SJCRH30 (cell line): ENCODE data around the gene SLC37A2. TPM values are rescaled to one million over a fixed set of nuclear protein-coding genes. Genes with fewer than 3 reads are reported as not detected.

Source experiments
- DNase-seq, 2 experiments: peaks; one replicate each; pipeline ENCODE4 v3.0.0-alpha.2; 2015 to 2020
- H3K27ac ChIP-seq: fragments of 250-450 bp; sonication (Bioruptor Pico); 2 replicates; pipeline ENCODE4 v1.5.1; 2020; ENCODE audit warnings: mild to moderate bottlenecking, moderate library complexity
- H3K27me3 ChIP-seq: fragments of 250-450 bp; sonication (Bioruptor Pico); 2 replicates; pipeline ENCODE4 v1.5.1; 2020; ENCODE audit warnings: mild to moderate bottlenecking, moderate library complexity
- H3K36me3 ChIP-seq: fragments of 250-450 bp; sonication (Bioruptor Pico); 2 replicates; pipeline ENCODE4 v1.5.1; 2020; ENCODE audit warnings: mild to moderate bottlenecking, moderate library complexity
- H3K4me1 ChIP-seq: fragments of 250-450 bp; sonication (Bioruptor Pico); 2 replicates; pipeline ENCODE4 v1.5.1; 2020; ENCODE audit warnings: mild to moderate bottlenecking, moderate library complexity
- H3K4me3 ChIP-seq: fragments of 250-450 bp; sonication (Bioruptor Pico); 2 replicates; pipeline ENCODE4 v1.5.1; 2020; ENCODE audit warnings: mild to moderate bottlenecking, moderate library complexity
- H3K9me3 ChIP-seq: fragments of 250-450 bp; sonication (Bioruptor Pico); replicated peaks from 2 replicates; pipeline ENCODE4 v1.5.1; 2020; ENCODE audit warnings: mild to moderate bottlenecking, moderate library complexity
- total RNA-seq: library from RNA; depleted of rRNA; stranded (reverse); fragments of >200 nt; shearing (Covaris generic); gene quantifications from 2 replicates; pipeline ENCODE4 v1.2.3, GENCODE V29; 2014

The SLC37A2 gene
- total RNA-seq, 1 experiment from 2014 or later: 4.0 TPM

DNA sequence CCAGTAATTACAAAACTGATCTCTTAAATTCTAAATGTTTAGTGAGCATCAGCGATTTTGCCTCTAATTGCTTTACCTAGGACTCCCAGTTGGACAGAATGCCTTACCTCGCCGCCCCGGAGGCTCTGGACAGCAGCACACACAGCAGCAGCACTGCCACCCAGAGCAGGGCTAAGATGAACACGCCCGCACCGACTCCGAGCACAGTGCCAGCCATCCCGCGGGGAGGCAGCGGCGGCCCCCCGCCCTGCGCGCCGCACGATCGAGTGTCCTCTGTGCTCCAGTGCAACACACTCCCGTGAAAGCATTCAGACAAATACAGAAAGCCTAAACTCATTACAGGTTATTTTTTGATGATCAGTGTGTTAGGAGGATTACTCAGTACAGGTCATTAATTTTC lies 38.9 kb downstream of the SLC37A2 start:
- H3K27me3 ChIP-seq: no peaks in the 10 kb centered on the region
- no peaks in the 10 kb centered on the region for H3K9me3 ChIP-seq
- H3K36me3 ChIP-seq: no peaks in the 10 kb centered on the region; the same call in 1 of the 2 replicates
- H3K27ac ChIP-seq: no peak overlapping the region
- H3K4me1 ChIP-seq: no peaks in the 10 kb centered on the region
- no peak for DNase-seq
- no peak overlapping the region for H3K4me3 ChIP-seq

DNA sequence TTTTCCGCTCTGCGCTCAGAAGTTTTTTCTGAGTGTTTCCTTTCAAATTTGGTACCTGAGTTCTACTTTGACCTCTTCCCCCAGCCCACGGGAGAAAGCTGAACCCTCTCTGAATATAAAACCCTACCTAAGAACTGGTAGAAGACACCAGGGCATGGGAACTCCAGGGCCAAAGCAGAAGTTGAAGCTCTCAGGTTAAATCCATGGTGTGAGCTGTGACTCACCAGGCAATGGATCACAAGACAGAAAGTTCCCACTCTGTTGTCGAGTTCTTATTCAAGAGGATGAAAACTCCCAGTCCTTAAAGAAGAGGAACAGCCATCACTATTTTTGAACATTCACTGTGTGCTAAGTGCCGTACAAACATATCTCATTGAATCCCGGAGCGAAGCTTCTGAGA lies 39.4 kb downstream of the SLC37A2 start:
- Histone ChIP-seq H3K27ac (no peak overlapping the region), H3K27me3 (no peaks in the 10 kb centered on the region), H3K4me1 (no peaks in the 10 kb centered on the region), H3K9me3 (no peaks in the 10 kb centered on the region), H3K36me3 (no peaks in the 10 kb centered on the region; the same call in 1 of the 2 replicates), H3K4me3 (no peak overlapping the region)
- no peak for DNase-seq

DNA sequence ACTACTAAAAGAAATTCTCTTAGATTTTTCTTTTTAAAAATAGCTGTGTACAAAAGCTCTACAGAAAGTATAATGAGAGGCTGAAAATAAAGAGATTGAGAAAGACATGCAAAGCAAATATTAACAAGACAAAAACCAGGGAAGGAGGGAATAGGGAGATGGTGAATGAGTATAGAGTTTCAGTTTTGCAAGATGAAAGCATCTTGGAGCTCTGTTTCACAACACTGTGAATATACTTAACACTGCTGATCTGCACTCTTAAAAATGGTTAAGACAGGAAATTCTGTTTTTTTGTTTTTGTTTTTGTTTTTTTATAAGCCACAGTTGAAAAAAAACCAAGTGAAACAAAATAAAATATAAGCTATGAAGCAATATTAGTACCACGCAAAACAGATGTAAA lies 42.8 kb downstream of the SLC37A2 start:
- no peaks in the 10 kb centered on the region for H3K4me1 ChIP-seq
- no peak overlapping the region for H3K27ac ChIP-seq
- H3K4me3 ChIP-seq: no peak overlapping the region
- no peaks in the 10 kb centered on the region for H3K27me3 ChIP-seq
- DNase-seq: no peak
- H3K9me3 ChIP-seq: no peaks in the 10 kb centered on the region
- H3K36me3 ChIP-seq: no peaks in the 10 kb centered on the region; the same call in 1 of the 2 replicates

DNA sequence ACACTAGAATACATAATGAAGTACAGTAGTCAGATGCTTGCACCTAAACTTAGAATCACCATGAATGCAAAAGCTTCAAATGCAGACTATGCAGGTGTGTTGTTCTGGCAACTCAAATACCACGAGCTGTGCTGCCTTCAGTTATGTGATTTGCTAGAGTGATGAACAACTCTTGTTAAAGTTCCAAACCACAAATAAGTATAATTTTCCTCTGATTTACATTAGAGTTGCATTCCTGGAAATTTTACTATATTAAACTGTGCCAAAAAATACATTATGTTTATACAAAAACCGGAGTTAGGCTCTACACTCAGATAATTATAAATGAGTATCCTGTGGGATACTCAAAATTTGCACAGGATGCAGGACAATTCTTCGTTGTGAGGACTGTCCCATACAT lies 45.4 kb downstream of the SLC37A2 start:
- H3K9me3 ChIP-seq: no peaks in the 10 kb centered on the region

DNA sequence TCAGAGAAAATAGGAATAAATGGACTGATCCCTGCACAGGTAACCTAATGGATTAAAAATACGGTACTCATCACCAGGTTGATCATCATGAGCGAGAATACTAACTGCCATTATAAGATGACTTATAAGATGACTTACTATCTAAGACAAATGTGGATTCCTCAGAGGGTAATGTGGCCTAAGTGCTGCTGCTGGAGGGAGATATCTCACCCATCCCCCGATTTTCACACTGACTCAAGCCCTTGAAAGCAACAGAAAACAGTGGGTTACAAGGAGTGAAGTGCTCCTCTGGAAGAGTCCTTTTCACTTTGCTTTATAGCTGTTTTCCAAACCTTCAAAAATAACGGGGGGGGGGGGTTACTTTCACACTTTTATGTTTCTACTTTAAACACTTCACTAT lies 47.4 kb downstream of the SLC37A2 start:
- Histone ChIP-seq H3K9me3 (no peaks in the 10 kb centered on the region), H3K4me3 (peak overlapping the region; percentile 91), H3K4me1 (no peaks in the 10 kb centered on the region), H3K27ac (peak overlapping the region; percentile 71; the same call in 1 of the 2 replicates), H3K36me3 (no peaks in the 10 kb centered on the region; the same call in 1 of the 2 replicates), H3K27me3 (no peaks in the 10 kb centered on the region)
- DNase-seq: no peak

More for the DNA sequence above, 45.4 kb downstream of the SLC37A2 start:
- DNase-seq: no peak
- Histone ChIP-seq H3K36me3 (no peaks in the 10 kb centered on the region; the same call in 1 of the 2 replicates), H3K4me3 (no peak overlapping the region), H3K27ac (no peak overlapping the region), H3K27me3 (no peaks in the 10 kb centered on the region), H3K4me1 (no peaks in the 10 kb centered on the region)

DNA sequence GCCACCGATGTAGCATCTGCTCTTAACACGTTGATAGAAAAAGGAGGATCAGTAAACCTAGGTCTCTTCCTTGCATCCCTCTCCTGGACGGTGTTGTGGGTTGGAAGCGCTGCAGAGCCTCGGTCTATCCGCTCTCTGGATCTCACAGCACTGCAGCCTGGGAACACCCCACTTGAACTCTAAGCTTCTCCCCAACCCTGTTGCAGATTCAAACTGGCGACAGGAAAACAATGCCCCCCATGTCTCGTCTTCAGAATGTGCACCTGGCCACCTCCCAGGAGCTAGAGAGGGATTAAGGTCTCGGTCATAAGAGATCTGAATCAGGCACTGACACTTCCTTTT lies 47.9 kb downstream of the SLC37A2 start:
- no peaks in the 10 kb centered on the region for H3K4me1 ChIP-seq
- H3K4me3 ChIP-seq: peak overlapping the region; percentile 91
- no peaks in the 10 kb centered on the region for H3K27me3 ChIP-seq
- DNase-seq: peak; percentile 19 to 44
- no peaks in the 10 kb centered on the region; the same call in 1 of the 2 replicates for H3K36me3 ChIP-seq
- H3K9me3 ChIP-seq: no peaks in the 10 kb centered on the region
- H3K27ac ChIP-seq: peak overlapping the region; percentile 71

DNA sequence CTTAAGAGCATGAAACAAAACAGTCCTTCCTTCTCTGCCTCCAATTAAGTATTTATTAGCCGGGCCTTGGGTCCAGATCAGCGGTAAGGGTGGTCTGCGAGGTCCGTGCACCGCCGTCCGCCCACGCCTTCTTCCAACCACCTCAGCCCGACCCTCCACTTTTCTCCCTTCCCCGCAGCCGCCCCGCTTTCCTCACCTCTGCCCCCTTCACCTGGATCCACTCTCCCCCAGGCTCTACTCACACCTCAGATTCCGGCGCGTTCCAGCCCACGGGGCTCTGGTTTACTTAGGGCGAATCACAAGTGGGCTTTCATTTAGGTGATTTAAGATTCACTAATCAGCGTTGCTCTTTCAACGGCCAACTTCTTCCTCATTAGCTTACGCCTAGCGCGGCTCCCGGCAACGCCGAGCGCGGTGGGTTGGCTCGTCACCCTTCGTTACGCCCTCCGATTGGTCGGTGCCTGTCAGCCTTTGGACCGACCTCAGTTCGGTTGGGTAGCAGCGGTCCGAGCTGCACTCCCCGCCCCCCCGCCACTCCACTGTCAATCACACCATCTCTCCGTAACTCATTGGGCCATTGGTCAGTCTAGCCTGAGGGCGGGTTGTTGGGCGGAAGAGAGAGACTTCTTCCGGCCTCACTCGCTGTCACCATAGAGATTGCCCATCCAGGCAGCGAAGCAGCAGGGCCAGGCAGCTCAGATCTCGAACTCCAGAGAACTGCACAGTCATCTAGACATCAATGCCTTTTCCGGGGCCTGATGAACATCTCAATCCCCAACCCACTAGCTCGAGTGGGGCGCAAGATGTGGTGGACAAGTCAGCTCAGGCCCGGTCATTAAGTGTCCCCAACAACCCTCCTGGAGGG lies 48.5 kb downstream of the SLC37A2 start, which contains the start of gene TMEM218:
TSS of gene TMEM218 (minus strand) at position 284 of the 865 bp plus-strand sequence. CDS start 9,385 bp downstream, outside the sequence.
- Histone ChIP-seq H3K27me3 (no peaks in the 10 kb centered on the region), H3K4me1 (no peaks in the 10 kb centered on the region), H3K4me3 (peak within 1 kb of the TSS; percentile 91), H3K36me3 (no peaks in the 10 kb centered on the region; the same call in 1 of the 2 replicates), H3K9me3 (no peaks in the 10 kb centered on the region), H3K27ac (peak within 1 kb of the TSS; percentile 71)
- DNase-seq: peak; percentile 97

DNA sequence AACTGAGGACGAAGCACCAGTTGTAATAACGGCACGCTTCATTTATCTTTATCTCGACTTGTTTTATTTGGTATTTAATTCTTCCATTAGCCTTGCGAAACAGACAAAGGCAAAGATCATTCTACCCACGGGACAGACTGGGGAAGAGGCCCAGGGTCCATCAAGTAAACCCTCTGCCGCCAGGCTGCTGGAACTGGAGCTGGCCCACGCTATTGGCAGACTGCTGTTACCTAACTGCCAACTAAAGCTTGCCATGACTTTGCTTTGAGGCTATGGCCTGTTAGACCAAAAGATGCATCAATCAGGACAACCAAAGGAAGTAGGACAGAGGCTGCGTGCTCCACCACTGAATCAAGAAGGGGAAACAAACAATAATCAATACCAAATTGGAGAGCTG lies 49.1 kb downstream of the SLC37A2 start:
- peak overlapping the region; percentile 91 for H3K4me3 ChIP-seq
- H3K27me3 ChIP-seq: no peaks in the 10 kb centered on the region
- H3K4me1 ChIP-seq: no peaks in the 10 kb centered on the region
- H3K9me3 ChIP-seq: no peaks in the 10 kb centered on the region
- no peak for DNase-seq
- H3K36me3 ChIP-seq: no peaks in the 10 kb centered on the region
- H3K27ac ChIP-seq: peak overlapping the region; percentile 71; the same call in 1 of the 2 replicates

DNA sequence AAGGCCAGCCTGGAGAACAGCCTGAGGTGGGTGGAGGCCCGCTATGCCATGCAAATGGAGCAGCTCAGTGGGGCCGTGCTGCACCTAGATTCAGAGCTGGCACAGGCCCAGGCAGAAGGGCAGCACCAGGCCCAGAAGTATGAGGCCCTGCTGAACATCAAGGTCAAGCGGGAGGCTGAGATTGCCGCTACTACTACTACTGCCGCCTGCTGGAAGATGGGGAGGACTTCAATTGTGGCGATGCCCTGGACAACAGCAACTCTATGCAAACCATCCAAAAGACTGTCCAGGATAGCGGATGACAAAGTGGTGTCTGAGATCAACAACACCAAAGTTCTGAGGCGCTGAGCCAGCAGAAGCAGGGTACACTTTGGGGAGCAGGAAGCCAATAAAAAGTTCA lies 51.4 kb downstream of the SLC37A2 start:
- Histone ChIP-seq H3K36me3 (no peaks in the 10 kb centered on the region), H3K4me1 (no peaks in the 10 kb centered on the region), H3K9me3 (no peaks in the 10 kb centered on the region), H3K4me3 (no peak overlapping the region), H3K27ac (no peak overlapping the region), H3K27me3 (no peaks in the 10 kb centered on the region)
- no peak for DNase-seq

DNA sequence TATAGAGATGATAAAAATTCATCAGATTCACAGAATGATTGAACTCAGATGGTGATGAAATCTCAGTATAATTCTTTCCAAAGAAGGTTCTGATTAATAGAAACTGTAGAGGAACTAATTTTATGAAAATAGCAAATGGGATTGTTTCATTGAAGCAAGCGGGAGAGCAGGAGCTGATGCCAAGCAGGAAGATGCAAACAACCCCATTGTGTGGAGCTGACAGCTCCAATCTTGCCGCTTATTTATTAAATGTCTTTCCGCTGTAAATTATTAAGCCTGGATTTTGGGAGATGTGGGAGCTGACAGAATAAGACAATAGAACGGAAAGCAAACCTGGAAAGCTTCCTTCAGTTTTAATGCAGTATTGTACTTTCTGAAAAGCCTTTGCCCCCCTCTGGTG lies 54.3 kb downstream of the SLC37A2 start:
- H3K36me3 ChIP-seq: no peaks in the 10 kb centered on the region
- no peaks in the 10 kb centered on the region for H3K27me3 ChIP-seq
- no peak for DNase-seq
- no peak overlapping the region for H3K4me3 ChIP-seq
- H3K9me3 ChIP-seq: no peaks in the 10 kb centered on the region
- no peak overlapping the region for H3K27ac ChIP-seq
- no peaks in the 10 kb centered on the region for H3K4me1 ChIP-seq

DNA sequence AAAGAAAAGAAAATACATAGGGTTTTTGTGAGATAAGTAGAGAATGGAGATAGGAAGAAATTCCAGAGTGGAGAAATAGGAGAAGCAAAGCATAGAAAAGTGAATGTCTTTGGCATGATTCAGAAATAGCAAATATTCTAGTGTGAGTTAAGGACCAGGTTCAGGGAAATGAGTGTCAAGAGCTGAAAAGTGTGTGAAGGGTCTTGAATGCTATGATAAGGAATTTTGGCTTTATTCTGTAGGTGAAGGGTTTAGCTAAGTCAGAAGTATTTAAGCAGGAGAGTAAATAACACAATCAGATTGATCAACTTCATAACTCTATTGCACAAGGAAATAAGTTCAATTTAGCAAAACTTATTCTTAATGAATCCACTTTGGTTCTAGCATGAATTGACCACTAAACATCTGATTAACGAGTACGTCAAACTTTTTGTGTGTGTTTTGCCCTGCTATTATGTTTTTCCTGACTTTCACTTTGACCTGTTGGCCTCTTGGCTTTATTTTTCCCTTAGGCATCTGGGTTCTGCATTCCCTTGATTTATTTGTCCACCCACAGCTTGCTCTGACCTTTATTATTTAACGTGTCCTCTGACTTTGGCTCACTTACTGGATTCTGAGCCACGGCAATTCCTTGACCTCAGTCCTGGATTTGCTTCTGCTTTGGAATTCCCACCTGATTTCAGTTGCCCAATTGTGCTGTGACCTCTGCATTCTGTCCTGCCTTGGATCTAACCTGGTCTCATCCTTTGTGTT lies 60.3 kb downstream of the SLC37A2 start:
- no peak for DNase-seq
- Histone ChIP-seq H3K27me3 (no peaks in the 10 kb centered on the region), H3K27ac (peak overlapping the region; percentile 44; the same call in 1 of the 2 replicates), H3K9me3 (no peaks in the 10 kb centered on the region), H3K4me3 (peak overlapping the region; percentile 36), H3K4me1 (peaks cover 15% of the 10 kb centered on the region), H3K36me3 (no peaks in the 10 kb centered on the region)

DNA sequence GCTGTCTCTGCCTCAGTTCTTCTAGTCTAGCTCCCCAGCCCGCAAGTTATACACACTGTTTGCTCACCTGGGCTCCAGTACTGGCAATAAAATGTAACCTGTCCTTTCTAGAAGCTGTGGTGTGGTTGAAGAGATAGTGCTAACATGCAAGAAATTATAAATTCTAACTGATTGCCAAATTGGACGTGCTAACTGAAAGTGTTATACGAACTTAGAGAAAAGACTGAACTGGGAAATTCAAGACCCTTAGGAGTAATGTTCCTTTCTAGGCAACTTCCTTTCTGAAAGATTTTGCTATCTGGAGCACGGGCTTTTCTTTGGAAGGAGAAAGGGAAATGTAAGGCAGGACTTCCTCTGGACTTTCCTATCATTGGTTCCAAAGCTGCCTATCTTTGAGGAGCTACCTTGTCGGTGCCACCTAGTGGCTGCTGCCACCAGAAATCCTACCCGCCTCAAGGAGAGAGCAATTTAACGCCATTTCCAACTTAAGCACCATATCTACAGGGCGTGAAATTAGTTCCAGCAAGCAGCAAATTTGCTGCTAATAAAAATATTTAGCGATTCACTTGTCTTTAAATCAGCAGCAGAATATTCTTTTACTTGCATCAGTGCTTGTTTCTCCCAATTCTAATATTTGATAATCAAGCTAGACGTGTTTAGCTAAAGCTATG lies 61.0 kb downstream of the SLC37A2 start:
- DNase-seq: peak; percentile 76 to 88

DNA sequence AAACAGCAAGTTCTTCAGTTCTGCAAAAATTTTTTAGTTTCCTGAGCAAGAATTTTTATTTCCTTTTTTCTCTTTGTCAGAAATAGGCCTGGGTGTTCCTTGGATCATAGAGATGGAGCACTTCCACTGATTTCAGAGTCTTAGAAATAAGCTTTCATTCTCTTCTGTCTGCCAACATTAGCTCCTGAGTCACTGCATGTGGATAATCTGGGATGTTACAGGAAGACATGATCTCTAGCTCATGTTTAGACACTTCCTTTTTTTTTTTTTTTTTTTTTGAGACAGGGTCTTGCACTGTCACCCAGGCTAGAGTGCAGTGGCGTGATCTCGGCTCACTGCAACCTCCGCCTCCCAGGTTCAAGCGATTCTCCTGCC lies 61.5 kb downstream of the SLC37A2 start:
- peak overlapping the region; percentile 44; the same call in 1 of the 2 replicates for H3K27ac ChIP-seq
- no peak for DNase-seq
- H3K4me1 ChIP-seq: peaks cover 27% of the 10 kb centered on the region
- H3K9me3 ChIP-seq: no peaks in the 10 kb centered on the region
- peak overlapping the region; percentile 36 for H3K4me3 ChIP-seq
- H3K27me3 ChIP-seq: no peaks in the 10 kb centered on the region
- no peaks in the 10 kb centered on the region for H3K36me3 ChIP-seq

More for the DNA sequence above, 61.0 kb downstream of the SLC37A2 start:
- Histone ChIP-seq H3K36me3 (no peaks in the 10 kb centered on the region), H3K27ac (peak overlapping the region; percentile 44; the same call in 1 of the 2 replicates), H3K4me1 (peaks cover 22% of the 10 kb centered on the region), H3K9me3 (no peaks in the 10 kb centered on the region), H3K4me3 (peak overlapping the region; percentile 36), H3K27me3 (no peaks in the 10 kb centered on the region)

DNA sequence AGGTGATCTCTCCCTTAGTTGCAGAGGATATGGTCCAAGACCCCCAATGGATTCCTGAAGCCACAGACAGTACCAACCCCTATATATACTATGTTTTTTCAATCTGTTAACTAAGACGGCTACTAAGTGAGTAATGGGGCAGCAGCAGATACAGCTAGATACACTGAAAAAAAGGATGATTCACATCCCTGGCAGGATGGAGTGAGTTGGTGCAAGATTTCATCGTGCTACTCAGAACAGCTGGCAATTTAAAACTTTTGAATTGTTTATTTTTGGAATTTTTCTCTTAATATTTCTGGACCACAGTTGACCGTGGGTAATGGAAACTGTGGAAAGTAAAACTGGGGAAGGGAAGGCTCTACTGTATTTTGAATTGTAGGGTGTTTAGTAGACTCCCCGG lies 65.3 kb downstream of the SLC37A2 start:
- Histone ChIP-seq H3K36me3 (no peaks in the 10 kb centered on the region), H3K9me3 (0 out of 2 replicates have a peak, but pooled peaks cover 2% of the 10 kb centered on the region), H3K27ac (peak overlapping the region; percentile 37; the same call in 1 of the 2 replicates), H3K4me1 (peaks cover 38% of the 10 kb centered on the region), H3K4me3 (no peak overlapping the region), H3K27me3 (no peaks in the 10 kb centered on the region)
- peak in 1 of 2 experiments; percentile 34 for DNase-seq
